GM19324 (cell line): ENCODE results near the gene ARHGAP21.

ENCODE experiments used
- ATAC-seq: cut with Tn5 transposase; IDR thresholded peaks from one replicate; pipeline ENCODE4 v1.9.1; 2021; ENCODE audit warnings: mild to moderate bottlenecking, moderate library complexity; ENCODE audit not compliant: unreplicated experiment, low FRiP score

The ARHGAP21 gene

GRCh38 chr10:24589265-24589664 is 134.4 kb downstream of the ARHGAP21 start:
- ATAC-seq = no peak

GRCh38 chr10:24579906-24580305 is 143.8 kb downstream of the ARHGAP21 start:
- no peak for ATAC-seq

GRCh38 chr10:24579448-24579847 is 144.2 kb downstream of the ARHGAP21 start:
- ATAC-seq = no peak

GRCh38 chr10:24575481-24576002 is 148.1 kb downstream of the ARHGAP21 start:
- ATAC-seq = no peak

- ATAC-seq = no peak
These were observed 149.0 kb downstream of the ARHGAP21 start for GRCh38 chr10:24574578-24575155.

GRCh38 chr10:24574161-24574560 is 149.5 kb downstream of the ARHGAP21 start:
- ATAC-seq = no peak

GRCh38 chr10:24571870-24572450 is 151.7 kb downstream of the ARHGAP21 start:
- no peak for ATAC-seq

GRCh38 chr10:24570658-24571426 is 152.8 kb downstream of the ARHGAP21 start:
- ATAC-seq = no peak

GRCh38 chr10:24569828-24570657 is 153.6 kb downstream of the ARHGAP21 start:
- ATAC-seq = no peak

GRCh38 chr10:24569330-24569796 is 154.3 kb downstream of the ARHGAP21 start:
- ATAC-seq = no peak

- no peak for ATAC-seq
These were observed 155.6 kb downstream of the ARHGAP21 start for GRCh38 chr10:24568042-24568441.

GRCh38 chr10:24561453-24561852 is 162.2 kb downstream of the ARHGAP21 start:
- no peak for ATAC-seq

GRCh38 chr10:24556750-24557742 is 166.6 kb downstream of the ARHGAP21 start:
- ATAC-seq = no peak

- no peak for ATAC-seq
These were observed 167.4 kb downstream of the ARHGAP21 start for GRCh38 chr10:24556126-24556749.

GRCh38 chr10:24554036-24554435 is 169.7 kb downstream of the ARHGAP21 start:
- ATAC-seq = no peak

- no peak for ATAC-seq
These were observed 170.6 kb downstream of the ARHGAP21 start for GRCh38 chr10:24553051-24553612.

- ATAC-seq = no peak
These were observed 171.2 kb downstream of the ARHGAP21 start for GRCh38 chr10:24552346-24553016.

- no peak for ATAC-seq
These were observed 172.5 kb downstream of the ARHGAP21 start for GRCh38 chr10:24551161-24551560.
